GM12878 (cell line): Measurements from ENCODE around the gene KIRREL3.

ENCODE experiments used
- CTCF ChIP-seq, 3 experiments: IDR thresholded peaks in 2 of 3; conservative IDR thresholded peaks in 1 of 3; 2 replicates each; pipeline ENCODE4 v1.5.1; 2011; ENCODE audit warnings: low read depth in 3 of 3, low read length in 3 of 3, mild to moderate bottlenecking in 3 of 3, control low read depth in 2 of 3, moderate library complexity in 2 of 3, inconsistent platforms in 1 of 3, mixed read lengths in 1 of 3; ENCODE audit not compliant: control insufficient read depth in 2 of 3, insufficient read depth in 1 of 3; ENCODE audit errors: extremely low read depth in 1 of 3
- EZH2 ChIP-seq: IDR thresholded peaks from 2 replicates; pipeline ENCODE4 v1.6.1; 2012; ENCODE audit warnings: low read depth, mild to moderate bottlenecking, control low read depth, inconsistent platforms, low read length, borderline replicate concordance; ENCODE audit not compliant: control insufficient read depth
- FOXM1 ChIP-seq: IDR thresholded peaks from 2 replicates; pipeline ENCODE4 v1.6.1; 2012; ENCODE audit warnings: low read depth, mild to moderate bottlenecking, inconsistent platforms, low read length, moderate library complexity
- IRF5 ChIP-seq: fragments of 450-650 bp; IDR thresholded peaks from 2 replicates; pipeline ENCODE4 v1.6.1; 2017; ENCODE audit warnings: borderline replicate concordance
- MEF2A ChIP-seq: IDR thresholded peaks from 2 replicates; pipeline ENCODE4 v1.6.1; 2011; ENCODE audit warnings: low read depth, mild to moderate bottlenecking, low read length, moderate library complexity; ENCODE audit not compliant: insufficient read depth
- NR2F1 ChIP-seq: fragments of 450-650 bp; conservative IDR thresholded peaks from 2 replicates; pipeline ENCODE4 v1.6.1; 2017; ENCODE audit warnings: mild to moderate bottlenecking
- POLR2A ChIP-seq: IDR thresholded peaks from 2 replicates; pipeline ENCODE4 v1.6.1; 2011; ENCODE audit warnings: low read depth, mild to moderate bottlenecking, low read length
- PRDM15 ChIP-seq: fragments of 450-650 bp; formaldehyde crosslinking; IDR thresholded peaks from 2 replicates; pipeline ENCODE4 v1.4.0; 2020; ENCODE audit warnings: mild to moderate bottlenecking, moderate library complexity

GRCh38 chr11:126743628-126744027, 256.9 kb downstream of the KIRREL3 start:
- TF ChIP-seq CTCF (IDR thresholded peaks at IDR 0.05 in 2 of 3, conservative IDR thresholded peaks at IDR 0.05 in 1 of 3; ENCODE audit: control insufficient read depth in 2 of 3, extremely low read depth in 1 of 3, insufficient read depth in 1 of 3, low read depth in 3 of 3, low read length in 3 of 3): no peak
- TF ChIP-seq NR2F1: no peak
- TF ChIP-seq FOXM1: no peak
- TF ChIP-seq POLR2A: no peak
- no peak for TF ChIP-seq IRF5
- TF ChIP-seq MEF2A: no peak
- no peak for TF ChIP-seq EZH2
- TF ChIP-seq PRDM15: no peak
